CD4-positive, alpha-beta T cell treated with Interferon alpha-2 for 1 hour (primary cell): ENCODE results near the gene SLC8B1.
A peak's percentile ranks its signal among the peaks of the same experiment; 100 is the strongest.

Experiments
- DNase-seq, 2 donors: peaks; one replicate each; pipeline ENCODE4 v3.0.0-alpha.2; 2020 to 2022

Gene SLC8B1

GRCh38 chr12:113292547-113292946, 42.4 kb downstream of the SLC8B1 start:
- DNase-seq, result no peak

- no peak for DNase-seq
Measured at GRCh38 chr12:113292091-113292490, 42.8 kb downstream of the SLC8B1 start.

DNA sequence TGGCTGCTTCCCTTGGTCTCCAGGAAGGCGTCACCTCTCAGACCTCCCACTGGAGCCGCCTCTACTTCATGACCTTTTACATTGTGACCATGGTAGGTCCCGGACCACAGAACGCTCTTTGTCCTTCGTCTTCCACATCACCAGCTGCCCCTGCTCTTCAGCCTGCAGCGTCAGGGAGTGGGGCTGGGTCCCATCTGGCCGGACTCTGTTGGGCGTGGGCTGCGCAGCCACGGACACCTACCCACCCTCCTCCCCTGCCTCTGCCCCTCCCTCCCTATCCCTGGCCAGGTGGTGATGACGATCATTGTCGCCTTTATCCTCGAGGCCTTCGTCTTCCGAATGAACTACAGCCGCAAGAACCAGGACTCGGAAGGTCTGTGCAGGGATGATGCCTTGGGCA, 43.3 kb downstream of the SLC8B1 start:
- DNase-seq, result no peak

GRCh38 chr12:113290506-113290905, 44.4 kb downstream of the SLC8B1 start:
- DNase-seq, result no peak

- DNase-seq, result no peak
Measured at GRCh38 chr12:113289361-113289760, 45.5 kb downstream of the SLC8B1 start.

DNA sequence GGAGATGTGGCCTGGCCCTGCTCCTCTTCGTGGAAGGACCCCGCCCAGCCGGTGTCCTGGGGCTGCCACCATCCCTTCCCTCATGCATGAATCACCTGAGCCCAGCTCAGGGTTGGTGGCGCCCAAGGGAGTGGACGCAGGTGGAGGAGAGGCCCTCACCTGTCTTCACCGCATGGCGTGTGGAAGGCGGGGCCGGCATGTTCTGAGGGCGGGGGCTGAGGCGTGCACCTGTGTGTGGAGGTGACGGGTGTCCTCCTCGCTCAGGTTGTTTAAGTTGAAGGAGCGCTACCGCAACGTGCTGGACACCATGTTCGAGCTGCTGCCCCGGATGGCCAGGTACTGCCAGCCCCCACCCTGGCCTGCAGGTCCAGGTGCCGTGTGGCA, 47.0 kb downstream of the SLC8B1 start:
- no peak for DNase-seq

- DNase-seq, result no peak
Measured at GRCh38 chr12:113287146-113287898, 47.6 kb downstream of the SLC8B1 start.

DNA sequence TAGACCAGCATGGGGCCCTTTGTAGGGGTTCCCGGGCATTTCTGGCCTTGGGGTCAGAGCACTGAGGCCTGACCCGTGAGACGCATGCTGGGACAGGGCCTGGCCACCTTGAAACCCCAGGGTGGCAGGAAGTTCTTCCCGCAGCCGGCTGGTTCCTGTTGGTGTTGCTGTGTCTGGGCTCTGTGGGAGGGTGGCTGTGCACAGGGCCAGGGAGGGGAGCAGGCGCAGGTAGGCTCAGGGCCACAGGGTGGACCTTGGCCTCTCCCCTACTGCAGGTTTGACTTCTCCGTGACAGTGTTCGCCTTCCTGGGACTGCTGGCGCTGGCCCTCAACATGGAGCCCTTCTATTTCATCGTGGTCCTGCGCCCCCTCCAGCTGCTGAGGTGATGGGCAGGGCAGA, 48.2 kb downstream of the SLC8B1 start:
- no peak for DNase-seq

- no peak for DNase-seq
Measured at GRCh38 chr12:113285679-113286610, 49.0 kb downstream of the SLC8B1 start.

DNA sequence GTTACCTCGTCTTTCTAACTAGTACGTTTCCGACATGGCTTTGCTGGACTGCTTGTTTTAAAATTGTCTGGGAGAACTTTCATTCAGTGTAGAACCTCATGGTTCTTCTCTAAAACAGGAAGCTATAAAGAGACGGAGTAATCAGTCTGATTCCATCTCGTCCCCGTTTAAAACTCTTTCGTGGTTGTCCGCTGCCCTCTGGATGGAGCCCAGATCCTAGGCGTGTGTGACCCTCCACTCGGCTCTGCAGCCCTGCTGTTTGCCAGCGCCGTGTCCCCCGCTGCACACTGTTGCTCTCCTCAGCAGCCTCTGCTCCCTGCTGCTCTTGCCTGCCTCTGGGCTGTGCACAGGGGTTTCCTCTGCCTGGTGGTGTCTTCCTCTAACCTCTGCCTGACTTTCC, 50.2 kb downstream of the SLC8B1 start:
- no peak for DNase-seq

DNA sequence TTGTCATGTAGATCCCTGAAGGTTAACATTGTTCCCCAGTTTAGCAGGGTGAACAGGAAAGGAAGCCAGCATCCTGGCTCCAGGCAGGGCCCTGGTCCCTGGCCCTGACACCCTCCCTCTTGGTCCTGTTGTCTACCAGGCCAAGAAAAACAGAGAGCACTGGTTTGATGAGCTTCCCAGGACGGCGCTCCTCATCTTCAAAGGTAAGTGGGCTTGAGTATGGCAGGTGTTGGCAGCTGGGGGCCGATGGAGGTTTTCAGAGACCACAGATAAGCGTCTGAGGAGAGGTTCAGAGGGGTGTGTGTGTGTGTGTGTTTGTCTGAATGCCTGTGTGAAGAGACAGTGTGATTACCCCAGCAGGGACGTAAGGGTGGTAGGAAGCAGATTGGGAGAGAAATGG, 56.3 kb downstream of the SLC8B1 start:
- no peak for DNase-seq

- no peak for DNase-seq
Measured at GRCh38 chr12:113278141-113278540, 56.8 kb downstream of the SLC8B1 start.

DNA sequence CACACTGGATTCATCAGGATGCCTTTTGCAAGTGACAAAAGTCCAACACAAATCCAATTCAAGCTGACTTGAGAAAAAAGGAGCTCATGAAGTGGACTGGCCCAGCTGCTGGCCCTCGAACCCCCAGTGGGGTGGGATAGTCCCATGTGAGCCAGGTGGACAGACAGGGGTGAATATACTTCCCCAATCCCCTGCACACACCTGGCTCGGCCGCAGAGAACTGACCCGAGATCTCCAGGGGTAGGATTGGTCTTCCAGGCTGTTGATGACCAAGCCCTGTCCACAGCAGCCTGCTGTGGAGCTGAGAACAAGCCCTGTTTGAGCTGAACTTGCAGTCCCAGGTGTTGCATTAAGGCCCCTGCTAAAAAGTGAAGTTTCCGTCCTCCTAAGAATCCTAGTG, 57.4 kb downstream of the SLC8B1 start:
- no peak for DNase-seq

- no peak for DNase-seq
Measured at GRCh38 chr12:113276946-113277500, 57.9 kb downstream of the SLC8B1 start.

GRCh38 chr12:113276306-113276705, 58.6 kb downstream of the SLC8B1 start:
- DNase-seq, result no peak

- no peak for DNase-seq
Measured at GRCh38 chr12:113274848-113275247, 60.1 kb downstream of the SLC8B1 start.

DNA sequence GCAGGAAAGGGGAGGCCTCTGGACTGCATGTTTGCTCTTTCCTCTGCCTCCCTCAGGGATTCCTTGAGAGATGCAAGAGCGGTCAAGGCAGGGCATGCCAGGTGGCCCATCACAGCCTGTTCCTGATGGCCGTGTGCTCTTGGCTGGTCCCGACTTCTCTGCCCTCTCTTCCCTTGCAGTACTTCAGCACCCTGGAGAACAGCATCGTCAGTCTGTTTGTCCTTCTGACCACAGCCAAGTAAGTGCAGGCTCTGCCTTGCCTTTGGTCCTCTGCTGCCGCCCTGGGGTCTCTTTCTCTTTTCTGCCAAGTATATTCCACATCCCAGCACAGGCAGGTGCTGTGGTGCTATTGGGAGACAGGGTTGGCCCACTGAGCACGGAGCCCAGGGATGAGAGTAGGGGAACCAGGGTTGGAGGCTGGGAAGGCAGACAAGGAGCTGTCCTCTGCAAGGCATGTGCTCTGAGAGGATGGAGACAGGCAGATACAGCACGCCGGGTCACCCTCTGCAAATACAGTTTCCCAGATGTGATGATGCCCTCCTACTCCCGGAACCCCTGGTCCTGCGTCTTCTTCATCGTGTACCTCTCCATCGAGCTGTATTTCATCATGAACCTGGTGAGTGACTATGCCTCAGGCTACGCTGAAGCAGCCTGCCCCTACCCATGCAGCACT, 61.7 kb downstream of the SLC8B1 start:
- DNase-seq, result no peak

DNA sequence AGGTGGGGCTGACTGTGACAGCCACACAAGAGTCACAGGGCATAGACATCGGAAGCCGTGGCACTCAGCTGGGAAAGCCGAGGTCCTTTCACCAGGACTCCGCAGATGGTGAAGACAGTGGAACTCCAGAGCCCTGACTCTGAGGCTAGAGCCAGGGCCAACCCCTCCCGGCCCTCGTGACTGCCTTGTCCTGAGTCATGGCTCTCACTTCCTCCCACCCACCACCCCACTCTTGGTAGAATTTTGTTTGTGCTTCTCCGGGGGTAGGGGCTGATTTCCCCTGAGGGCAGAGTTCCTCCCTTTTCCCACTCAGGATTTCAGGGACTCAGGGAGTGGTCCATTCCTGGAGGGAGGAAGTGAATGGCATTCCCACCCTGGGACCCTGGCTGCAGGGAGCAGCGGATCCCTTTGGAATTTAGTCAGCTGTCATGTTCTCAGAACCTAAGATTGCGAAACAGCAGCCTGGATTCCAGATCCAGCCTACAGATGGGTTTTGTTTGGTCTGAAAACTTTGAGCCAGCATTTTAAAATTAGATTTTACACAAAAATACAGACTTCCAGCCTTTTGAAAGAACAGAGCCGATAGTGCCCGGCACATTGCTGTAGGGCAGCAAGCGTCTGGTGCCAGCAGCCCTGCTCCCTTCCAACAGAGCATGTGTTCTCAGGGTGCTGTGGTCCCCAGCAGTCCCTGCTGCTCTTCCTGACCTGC, 62.9 kb downstream of the SLC8B1 start:
- peak in 1 of 2 donors; percentile 17 for DNase-seq

GRCh38 chr12:113271466-113271852, 63.5 kb downstream of the SLC8B1 start:
- no peak for DNase-seq

- no peak for DNase-seq
Measured at GRCh38 chr12:113270709-113271009, 64.2 kb downstream of the SLC8B1 start.

DNA sequence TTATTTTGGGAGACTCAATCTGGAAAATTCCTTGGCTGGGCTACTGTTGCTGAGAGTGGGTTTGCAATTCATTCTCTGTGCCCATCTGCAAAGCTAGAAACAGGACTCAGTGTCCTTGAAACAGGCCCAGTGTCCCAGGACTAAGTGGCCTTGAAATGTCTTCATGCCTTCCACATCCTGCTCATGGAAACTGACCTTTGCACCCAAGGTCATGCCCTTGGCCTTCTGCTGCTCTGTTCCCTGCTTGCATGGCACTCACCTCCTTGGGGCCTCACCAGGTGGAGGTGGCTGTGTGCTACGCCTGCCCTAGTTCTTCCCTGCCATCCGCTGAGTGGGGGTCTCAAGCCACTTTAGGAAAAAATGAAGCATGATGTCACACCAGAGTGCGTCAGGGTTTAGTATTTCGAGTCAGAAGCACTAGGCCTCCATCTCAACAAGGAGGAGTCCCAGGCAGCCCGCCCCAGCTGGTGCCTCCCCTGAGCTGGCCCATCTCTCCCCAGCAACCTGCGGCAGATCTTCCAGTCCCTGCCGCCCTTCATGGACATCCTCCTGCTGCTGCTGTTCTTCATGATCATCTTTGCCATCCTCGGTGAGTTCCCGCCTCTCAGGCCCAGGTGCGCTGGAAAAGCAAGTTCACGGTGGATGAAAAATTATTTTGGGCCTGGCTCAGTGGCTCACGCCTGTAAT, 65.5 kb downstream of the SLC8B1 start:
- DNase-seq, result no peak

DNA sequence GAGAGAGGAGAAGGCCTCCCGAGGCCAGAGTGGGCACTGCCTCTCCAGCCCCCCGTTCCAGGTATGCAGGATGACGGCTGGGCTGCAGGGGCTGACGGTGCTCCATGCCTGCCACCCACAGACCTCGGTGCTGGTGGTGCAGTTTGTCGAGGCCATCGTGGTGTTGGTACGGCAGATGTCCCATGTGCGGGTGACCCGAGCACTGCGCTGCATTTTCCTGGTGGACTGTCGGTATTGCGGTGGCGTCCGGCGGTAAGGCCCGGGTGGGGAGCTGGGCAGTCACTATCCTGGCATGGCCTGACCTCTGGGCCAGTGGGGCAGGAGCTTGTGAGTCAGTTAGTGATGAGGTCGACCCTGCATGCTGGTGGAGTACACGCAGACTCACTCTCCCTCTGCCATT, 66.3 kb downstream of the SLC8B1 start:
- no peak for DNase-seq
